DMS153 treated with DMSO at 0.1 percent for 48 hours (cell line): ENCODE results near the gene IQCH.

Experiments
- DNase-seq: peaks from one replicate; lab custom pipeline; 2025; ENCODE audit not compliant: unreplicated experiment; lab: John Stamatoyannopoulos, UW

The IQCH gene

DNA sequence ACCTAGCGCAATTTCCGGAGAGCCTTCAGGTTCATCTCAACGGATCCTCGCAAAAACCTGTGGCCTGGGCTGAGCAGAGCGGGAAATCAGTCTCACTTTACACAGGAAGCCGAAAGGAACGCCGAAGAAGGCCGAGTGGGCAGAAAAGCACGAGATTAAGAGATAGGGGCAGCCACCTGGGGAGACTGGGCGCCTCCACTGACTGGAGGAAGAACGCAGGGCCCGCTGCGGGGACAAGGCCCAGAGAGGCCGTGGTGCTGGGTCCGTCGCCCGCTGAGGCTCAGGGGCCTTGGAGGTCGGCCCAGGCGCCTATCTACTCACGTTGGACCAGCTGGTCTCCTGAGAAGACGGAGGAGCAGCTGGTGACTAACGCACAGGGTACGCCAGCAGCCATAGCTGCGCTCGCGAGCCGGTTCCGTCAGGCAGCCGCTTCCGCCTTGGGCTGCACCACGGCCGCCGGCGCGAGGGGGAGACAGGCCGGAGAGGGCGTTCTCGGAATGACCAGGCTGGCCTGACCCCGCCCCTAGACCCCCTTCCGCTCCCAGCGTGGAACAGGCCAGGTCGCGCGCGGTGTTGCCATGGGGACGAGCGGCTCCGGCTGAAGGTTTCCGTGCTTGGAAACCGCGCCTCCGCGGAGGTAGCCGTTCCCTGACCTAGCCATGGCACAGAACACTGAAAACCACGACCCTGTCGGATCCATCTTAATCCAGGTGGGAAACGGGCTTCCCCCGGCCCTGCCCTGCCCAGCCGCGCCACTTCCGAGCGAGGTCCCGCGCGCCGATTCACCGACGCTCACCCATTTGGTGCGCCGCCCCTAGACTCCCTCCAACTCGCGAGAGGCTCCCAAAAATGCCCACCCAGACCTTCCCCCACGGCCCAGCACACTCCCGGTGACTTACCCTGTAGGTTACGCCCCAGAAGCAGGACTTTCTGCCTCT lies at the start of gene IQCH, which contains the start of gene AAGAB:
Gene IQCH, plus strand, starts transcription at position 549 of the 938 bp plus-strand sequence. Its CDS starts 111 bp downstream, at position 660.
Gene AAGAB, minus strand, starts transcription at position 424 of the 938 bp plus-strand sequence. Its CDS starts 30 bp downstream, at position 394.
- DNase-seq = peak; percentile 45

- no peak for DNase-seq
These were observed 46.9 kb upstream of the IQCH start for GRCh38 chr15:67207555-67208207.

DNA sequence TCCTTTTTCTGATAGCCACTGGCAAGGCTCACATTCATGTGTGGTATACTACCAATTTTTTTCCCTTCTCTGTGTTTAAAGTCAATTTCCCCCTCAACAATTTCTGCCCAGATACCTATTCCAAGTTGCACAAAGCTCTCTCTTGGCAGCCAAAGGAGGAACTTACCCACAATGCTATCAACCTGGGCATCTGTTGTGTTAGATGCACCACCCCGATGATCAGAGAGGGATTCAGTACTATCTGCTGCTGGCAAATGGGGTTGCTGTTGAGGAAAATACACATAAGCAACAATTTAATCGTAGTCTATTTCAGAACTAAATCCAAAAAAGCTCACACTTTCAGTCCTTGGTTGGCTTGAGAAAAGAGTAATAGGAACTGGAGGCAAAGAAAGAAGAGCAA lies 46.2 kb upstream of the IQCH start:
- DNase-seq = no peak

- no peak for DNase-seq
These were observed 43.9 kb upstream of the IQCH start for GRCh38 chr15:67210555-67211168.

DNA sequence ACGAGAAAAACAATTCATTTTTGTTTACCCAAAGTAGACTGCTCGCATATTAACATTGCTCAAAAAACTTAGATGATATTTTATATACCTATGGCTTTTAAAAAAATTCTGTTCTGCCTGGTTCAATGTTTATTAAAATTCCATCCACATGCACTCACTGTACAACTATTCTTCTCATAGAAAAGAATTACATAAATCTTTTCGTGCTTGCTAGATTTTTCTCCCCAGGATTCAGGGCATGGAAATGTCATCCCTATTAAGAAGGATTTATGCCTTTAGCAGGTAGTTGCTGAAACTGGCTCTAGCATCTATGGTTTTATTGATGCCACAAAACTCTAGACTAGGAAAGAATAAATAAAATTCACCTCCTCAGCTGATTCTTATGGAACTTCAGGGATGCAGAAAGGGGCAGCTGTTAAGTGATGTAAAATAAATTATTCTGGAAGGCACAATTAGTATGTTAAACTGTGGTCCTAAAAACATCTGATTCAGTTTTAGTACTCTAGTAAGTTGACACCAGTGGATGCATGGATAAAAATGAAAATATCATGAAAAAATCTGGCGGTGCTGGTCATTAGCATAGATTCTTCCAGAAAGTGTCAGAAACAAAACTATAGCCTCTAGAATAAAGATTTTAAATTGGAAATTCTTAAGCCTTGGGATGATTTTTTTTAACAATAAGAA lies 41.8 kb upstream of the IQCH start:
- DNase-seq = no peak

- DNase-seq = no peak
These were observed 39.5 kb upstream of the IQCH start for GRCh38 chr15:67215102-67215501.

GRCh38 chr15:67216859-67217258 lies 37.7 kb upstream of the IQCH start:
- DNase-seq = no peak

DNA sequence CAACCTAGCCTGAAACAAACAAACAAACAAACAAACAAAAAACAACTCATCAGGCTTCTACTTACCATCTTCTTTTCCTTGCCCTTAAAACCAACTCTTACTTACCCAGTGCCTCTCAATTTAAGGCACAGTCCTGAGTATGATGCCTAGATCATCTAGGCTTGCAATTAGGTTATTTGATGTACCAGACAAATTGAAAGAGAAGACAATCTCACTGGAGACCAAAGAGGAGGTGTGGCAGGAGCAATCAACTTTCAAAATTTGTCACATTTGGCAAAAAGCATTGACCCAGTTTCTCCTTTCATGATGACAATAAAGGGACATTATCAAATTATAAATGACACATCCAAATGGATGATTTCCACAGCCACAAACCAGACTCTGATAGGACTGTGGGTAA lies 36.2 kb upstream of the IQCH start:
- no peak for DNase-seq

DNA sequence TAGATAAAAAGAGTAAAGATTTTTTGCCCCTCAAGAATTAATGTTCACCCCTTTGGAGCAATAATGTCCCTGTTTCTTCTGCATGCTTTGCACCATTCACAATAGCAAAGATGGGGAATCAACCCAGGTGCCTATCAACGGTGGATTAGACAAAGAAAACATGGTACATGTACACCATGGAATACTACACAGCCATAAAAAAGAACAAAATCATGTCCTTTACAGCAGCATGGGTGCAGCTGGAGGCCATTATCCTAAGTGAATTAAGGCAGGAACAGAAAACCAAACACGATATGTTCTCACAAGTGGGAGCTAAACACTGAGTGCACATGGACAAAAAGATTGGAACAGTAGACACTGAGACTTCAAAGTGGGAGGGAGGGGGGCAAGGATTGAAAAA lies 35.3 kb upstream of the IQCH start:
- no peak for DNase-seq

- DNase-seq = no peak
These were observed 29.7 kb upstream of the IQCH start for GRCh38 chr15:67224889-67225288.

DNA sequence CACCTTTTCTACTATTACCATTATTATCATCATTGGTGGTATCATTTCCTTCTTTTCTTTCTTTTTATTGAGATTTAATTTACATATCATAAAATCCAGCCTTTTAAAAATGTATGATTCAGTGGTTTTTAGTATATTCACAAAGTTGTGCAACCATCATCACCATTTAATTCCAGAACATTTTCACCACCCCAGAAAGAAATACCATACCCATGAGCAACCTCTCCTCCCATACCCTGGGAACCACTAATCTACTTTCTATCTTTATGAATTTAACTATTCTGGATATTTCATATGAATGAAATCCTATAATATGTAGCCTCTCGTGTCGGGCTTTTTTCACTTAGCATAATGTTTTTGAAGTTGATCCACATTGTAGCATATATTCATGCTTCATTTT lies 29.2 kb upstream of the IQCH start:
- DNase-seq = no peak

- no peak for DNase-seq
These were observed 27.2 kb upstream of the IQCH start for GRCh38 chr15:67227431-67227830.

- DNase-seq = no peak
These were observed 26.7 kb upstream of the IQCH start for GRCh38 chr15:67227846-67228245.

GRCh38 chr15:67228286-67228685 lies 26.3 kb upstream of the IQCH start:
- DNase-seq = no peak

DNA sequence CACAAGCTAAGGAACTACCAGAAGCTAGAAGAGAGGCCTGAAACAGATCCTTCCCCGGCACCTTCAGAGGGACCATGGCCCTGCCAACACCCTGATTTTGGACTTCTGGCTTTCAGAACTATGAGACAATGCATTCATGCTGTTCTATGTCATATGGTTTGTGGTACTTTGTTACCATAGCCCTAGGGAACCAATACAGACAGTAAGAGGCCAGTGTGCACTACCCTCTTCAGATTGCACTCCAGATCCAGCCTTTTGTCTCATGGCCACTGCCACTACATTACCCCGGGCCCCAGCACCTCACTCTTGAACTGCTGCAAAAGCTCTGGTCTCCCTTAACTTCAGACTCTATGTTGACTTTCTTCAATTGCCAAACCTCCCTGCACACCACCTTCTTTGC lies 24.1 kb upstream of the IQCH start:
- DNase-seq = no peak

DNA sequence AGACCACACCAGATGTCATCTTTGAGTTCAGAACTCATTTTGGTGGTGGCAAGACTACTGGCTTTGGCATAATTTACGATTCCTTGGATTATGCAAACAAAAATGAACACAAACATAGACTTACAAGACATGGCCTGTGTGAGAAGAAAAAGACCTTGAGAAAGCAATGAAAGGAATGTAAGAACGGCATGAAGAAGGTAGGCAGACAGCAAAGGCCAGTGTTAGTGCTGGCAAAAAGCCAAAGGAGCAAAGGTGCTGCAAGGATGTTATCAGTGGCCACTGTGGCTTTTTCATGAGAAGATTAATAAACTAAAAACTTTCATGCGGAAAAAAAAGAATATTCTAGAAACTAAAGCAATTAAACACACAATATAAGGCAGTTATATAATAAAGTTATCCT lies 22.0 kb upstream of the IQCH start:
- no peak for DNase-seq

DNA sequence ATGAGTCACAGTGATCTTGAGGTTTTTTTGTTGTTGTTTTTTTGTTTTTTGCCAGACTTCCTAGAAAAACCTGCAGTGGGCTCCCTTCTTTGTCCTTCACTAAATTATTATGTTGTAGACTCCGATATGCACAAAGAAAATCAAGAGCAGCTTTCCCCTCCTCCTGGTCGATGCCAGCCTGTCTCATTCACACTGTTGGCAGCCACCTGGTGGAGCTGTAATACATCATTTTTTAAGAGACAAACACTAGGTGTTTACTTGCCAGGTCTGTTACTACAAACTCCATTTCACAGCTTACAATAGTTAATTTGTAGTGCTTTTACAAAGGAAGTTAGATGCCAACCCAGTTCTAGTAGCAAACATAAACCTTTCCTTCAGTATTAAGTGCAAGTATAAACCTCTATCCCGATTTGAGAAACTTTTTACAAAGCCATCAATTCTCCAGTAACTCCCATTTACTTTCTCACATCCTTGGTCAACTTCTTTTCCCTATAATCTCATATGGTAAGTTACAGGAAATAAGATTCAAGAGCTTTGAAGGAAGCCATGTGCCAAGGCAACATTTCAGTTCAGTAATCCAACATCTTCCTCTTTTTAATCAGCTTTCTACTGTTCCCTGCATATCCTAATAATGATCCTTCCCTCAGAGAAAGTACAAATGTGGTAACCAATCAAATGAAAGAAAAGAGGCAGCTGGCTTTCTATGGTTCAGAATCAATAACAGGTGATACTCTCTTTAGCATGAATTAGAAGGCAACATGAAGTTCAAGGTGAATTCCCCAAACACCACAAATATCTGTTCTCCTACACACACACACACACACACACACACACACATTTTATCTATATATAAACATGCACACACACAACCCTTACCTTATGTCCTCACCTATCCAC lies 14.1 kb upstream of the IQCH start:
- DNase-seq = no peak

DNA sequence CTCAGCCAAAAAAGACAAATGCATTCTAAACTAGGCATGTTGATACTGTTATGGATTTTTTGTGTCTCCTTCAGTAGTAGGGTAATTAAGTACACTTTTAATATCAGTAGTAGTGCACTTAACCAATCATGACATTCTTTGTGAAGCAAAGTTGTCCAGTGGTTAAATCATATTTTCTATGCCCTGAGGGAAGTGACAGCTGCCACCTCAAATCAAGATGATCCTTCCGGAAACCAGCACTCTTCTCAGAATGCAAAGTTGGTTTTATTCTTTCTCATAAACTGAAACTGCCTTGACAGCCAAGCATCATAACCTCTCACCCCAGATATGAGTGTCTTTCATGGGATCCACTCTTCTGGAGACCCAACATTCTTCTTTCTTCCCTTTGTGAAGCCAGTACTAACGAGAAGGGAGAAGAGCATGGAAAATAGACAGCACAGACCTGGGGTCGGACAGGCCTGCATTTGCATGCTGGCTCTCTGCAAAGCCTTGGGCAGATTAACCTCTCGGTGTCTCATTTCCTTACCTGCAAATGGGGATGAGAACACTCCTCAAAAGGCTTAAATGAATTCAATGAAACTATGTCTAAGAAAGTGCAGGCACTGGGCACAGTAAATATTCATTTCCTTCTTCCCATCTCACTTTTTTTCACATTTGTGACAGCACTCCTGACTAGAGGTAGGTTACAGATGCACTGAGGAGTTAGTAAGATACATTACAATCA lies 13.3 kb upstream of the IQCH start:
- DNase-seq = no peak

DNA sequence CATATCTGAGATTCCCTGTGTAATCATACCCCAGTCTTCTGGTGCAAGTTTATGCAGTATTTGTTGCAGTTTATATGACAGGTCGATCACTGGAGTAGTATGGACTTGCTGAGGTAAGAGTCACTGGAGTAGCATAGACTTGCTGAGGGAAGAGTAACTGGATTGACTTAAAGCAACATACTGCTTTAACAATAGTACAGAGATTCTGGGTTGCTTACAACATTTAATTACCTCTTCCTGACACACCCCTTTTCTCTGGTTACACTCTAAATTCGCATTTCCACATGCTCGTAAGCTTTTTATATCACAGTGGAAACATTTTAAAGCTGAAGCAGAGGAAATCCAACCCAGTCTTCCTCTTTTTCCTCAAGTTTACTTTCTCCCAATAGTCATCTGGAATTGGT lies 11.9 kb upstream of the IQCH start:
- DNase-seq = no peak
